Mucosa of descending colon (tissue), 3 donors: ENCODE measurements around the gene SYT9. TPM values are rescaled to one million over a fixed set of nuclear protein-coding genes. Genes with fewer than 3 reads are reported as not detected.

Experiments
- ATAC-seq: fragments of 200-7000 bp; cut with Tn5 transposase; one replicate; pipeline ENCODE4 v1.9.1; 2020; ENCODE audit warnings: mild to moderate bottlenecking, moderate library complexity
- DNase-seq, 3 donors: peaks; one replicate each; pipeline ENCODE4 v3.0.0-alpha.2; 2020
- H3K36me3 ChIP-seq: fragments of 200-600 bp; one replicate; pipeline ENCODE4 v1.8.0; 2021; ENCODE audit warnings: low read depth, mild to moderate bottlenecking
- H3K4me1 ChIP-seq: fragments of 200-600 bp; one replicate; pipeline ENCODE4 v1.8.0; 2021; ENCODE audit warnings: low read depth, mild to moderate bottlenecking
- H3K4me3 ChIP-seq: fragments of 200-600 bp; one replicate; pipeline ENCODE4 v1.8.0; 2021; ENCODE audit warnings: mild to moderate bottlenecking
- H3K9me3 ChIP-seq: fragments of 200-600 bp; one replicate; pipeline ENCODE4 v1.8.0; 2021; ENCODE audit warnings: mild to moderate bottlenecking
- intact Hi-C, 2 donors: fragments of 100-400 bp; cut with DNase I in 1 of 2; cut with micrococcal nuclease in 1 of 2; formaldehyde crosslinking; loops; one replicate each; pipeline versions ENCODE4 v1.11.0 to v1.11.1; 2022; cut with DNase I, micrococcal nuclease
- long read RNA-seq, 2 donors: library from polyadenylated mRNA; unstranded; transcript quantifications; one replicate each; pipeline ENCODE4 v2.0.0, GENCODE V29; 2019 to 2021
- total RNA-seq, 3 donors: library from RNA; stranded (reverse); fragmentation: NEBNext Ultra II Directional in 2 of 3; extraction: Animal tissue kit (Norgen Biotek cat#: 25700) in 2 of 3; gene quantifications; one replicate each; pipeline versions ENCODE4 v1.2.1 to v1.2.4, GENCODE V29; 2021 to 2023
- TF ChIP-seq, protein P1 (sequence below): fragments of 200-600 bp; IDR thresholded peaks from one replicate; pipeline ENCODE4 v1.8.0; 2022; ENCODE audit warnings: antibody characterized with exemption, mild to moderate bottlenecking
- donor health status: DM: no; HTN: no; CAD: no; lungs with moderate emphysema.
- donor health status: DM: no; HTN: no; CAD: no.
- donor health status: DM: no; HTN: yes; CAD: no.

Gene SYT9, protein sequence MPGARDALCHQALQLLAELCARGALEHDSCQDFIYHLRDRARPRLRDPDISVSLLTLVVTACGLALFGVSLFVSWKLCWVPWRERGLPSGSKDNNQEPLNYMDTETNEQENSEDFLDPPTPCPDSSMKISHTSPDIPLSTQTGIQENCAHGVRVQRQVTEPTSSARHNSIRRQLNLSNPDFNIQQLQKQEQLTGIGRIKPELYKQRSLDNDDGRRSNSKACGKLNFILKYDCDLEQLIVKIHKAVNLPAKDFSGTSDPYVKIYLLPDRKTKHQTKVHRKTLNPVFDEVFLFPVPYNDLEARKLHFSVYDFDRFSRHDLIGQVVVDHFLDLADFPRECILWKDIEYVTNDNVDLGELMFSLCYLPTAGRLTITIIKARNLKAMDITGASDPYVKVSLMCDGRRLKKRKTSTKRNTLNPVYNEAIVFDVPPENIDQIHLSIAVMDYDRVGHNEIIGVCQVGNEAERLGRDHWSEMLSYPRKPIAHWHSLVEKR
- under 1 TPM; 0.12 to 0.57 (median 0.14) TPM for total RNA-seq
- long read RNA-seq, donor 1, partial matches to known transcripts, result 0 of 1 reads
- long read RNA-seq, donor 1, other reads (novel, unspliced or antisense), result 0 of 1 reads
- long read RNA-seq, donor 2, result 0 reads

DNA sequence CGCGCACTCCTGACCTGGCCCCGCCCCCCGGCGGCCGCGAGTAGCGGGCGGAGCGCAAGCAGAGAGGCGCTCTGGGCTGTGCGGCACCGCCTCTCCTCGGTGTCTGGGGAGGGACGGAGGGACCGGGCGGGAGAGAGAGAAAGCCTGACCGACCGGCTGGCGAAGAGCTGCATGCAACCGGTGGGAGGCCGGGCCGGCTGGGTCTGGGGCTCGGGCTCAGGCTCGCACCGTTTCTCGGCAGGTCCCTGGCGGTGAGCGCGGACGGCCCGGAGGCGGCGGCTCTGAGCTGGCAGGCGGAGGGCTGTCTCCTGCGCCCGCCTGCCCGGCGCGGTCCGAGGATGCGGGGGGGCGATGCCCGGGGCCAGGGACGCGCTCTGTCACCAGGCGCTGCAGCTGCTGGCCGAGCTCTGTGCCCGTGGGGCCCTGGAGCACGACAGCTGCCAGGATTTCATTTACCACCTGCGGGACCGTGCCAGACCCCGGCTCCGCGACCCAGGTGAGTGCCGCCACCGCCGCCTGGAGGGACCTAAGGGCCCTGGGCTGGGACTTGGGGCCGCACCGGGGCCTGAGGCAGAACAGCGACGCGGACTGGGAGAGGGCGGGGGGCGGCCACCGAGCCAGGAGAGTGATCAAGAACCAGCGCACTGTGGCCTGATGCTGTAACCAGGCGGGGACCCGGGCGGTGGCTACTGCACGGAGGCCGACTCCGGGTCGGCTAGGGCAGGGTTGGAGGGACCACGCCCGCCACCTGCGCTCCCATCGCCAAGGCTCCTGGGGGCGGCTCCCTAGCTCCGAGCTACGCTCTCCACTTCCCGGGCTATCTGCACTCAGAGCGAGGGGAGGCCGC, at the start of gene SYT9:
SYT9 (plus strand) TSS at position 69 of the 847 bp plus-strand sequence; CDS start at position 352, 283 bp downstream.
- Histone ChIP-seq H3K4me3 (no peak within 1 kb of the TSS), H3K9me3 (no peaks in the 10 kb centered on the region), H3K4me1 (peaks cover 9% of the 10 kb centered on the region), H3K36me3 (no peaks in the 10 kb centered on the region)
- DNase-seq (peak; percentile 43 to 57 (median 45)), ATAC-seq (peak; percentile 83)
- intact Hi-C loops, result no loop called here
- TF ChIP-seq, protein P1, sequence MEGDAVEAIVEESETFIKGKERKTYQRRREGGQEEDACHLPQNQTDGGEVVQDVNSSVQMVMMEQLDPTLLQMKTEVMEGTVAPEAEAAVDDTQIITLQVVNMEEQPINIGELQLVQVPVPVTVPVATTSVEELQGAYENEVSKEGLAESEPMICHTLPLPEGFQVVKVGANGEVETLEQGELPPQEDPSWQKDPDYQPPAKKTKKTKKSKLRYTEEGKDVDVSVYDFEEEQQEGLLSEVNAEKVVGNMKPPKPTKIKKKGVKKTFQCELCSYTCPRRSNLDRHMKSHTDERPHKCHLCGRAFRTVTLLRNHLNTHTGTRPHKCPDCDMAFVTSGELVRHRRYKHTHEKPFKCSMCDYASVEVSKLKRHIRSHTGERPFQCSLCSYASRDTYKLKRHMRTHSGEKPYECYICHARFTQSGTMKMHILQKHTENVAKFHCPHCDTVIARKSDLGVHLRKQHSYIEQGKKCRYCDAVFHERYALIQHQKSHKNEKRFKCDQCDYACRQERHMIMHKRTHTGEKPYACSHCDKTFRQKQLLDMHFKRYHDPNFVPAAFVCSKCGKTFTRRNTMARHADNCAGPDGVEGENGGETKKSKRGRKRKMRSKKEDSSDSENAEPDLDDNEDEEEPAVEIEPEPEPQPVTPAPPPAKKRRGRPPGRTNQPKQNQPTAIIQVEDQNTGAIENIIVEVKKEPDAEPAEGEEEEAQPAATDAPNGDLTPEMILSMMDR, result no peak

- H3K4me1 ChIP-seq, result no peaks in the 10 kb centered on the region
- TF ChIP-seq, protein P1, result no peak
- no peak overlapping the region for H3K4me3 ChIP-seq
- no peaks in the 10 kb centered on the region for H3K9me3 ChIP-seq
- ATAC-seq, result no peak
- no peak for DNase-seq
- intact Hi-C loops, result no loop called here
- no peaks in the 10 kb centered on the region for H3K36me3 ChIP-seq
Measured at GRCh38 chr11:7202412-7202811, 49.3 kb upstream of the SYT9 start.

GRCh38 chr11:7204778-7205177, 46.9 kb upstream of the SYT9 start:
- H3K4me1 ChIP-seq, result no peaks in the 10 kb centered on the region
- no peaks in the 10 kb centered on the region for H3K36me3 ChIP-seq
- no peak overlapping the region for H3K4me3 ChIP-seq
- TF ChIP-seq, protein P1, result no peak
- no peak for ATAC-seq
- intact Hi-C loops, result no loop called here
- no peak for DNase-seq
- H3K9me3 ChIP-seq, result no peaks in the 10 kb centered on the region

DNA sequence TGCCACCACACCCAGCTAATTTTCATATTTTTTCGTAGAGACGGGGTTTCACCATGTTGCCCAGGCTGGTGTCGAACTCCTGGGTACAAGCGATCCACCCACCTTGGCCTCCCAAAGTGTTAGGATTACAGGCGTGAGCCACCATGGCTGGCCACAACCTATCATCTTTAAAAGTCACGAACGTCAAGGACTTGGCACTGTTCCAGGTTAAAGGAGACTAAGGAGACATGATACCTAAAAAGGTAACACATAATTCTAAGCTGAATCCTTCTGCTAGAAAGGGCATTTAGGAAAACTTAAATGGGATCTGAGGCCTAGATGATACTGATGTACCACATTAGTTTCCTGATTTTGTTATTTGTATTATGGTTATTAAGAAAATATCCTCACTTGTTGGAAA, 43.3 kb upstream of the SYT9 start:
- intact Hi-C loops, result no loop called here
- Histone ChIP-seq H3K36me3 (no peaks in the 10 kb centered on the region), H3K9me3 (no peaks in the 10 kb centered on the region), H3K4me3 (no peak overlapping the region), H3K4me1 (no peaks in the 10 kb centered on the region)
- ATAC-seq (no peak), DNase-seq (no peak)
- TF ChIP-seq, protein P1, result no peak

GRCh38 chr11:7219491-7219890, 32.2 kb upstream of the SYT9 start:
- Histone ChIP-seq H3K36me3 (no peaks in the 10 kb centered on the region), H3K9me3 (no peaks in the 10 kb centered on the region), H3K4me3 (no peak overlapping the region), H3K4me1 (no peaks in the 10 kb centered on the region)
- ATAC-seq (no peak), DNase-seq (no peak)
- TF ChIP-seq, protein P1, result no peak
- intact Hi-C loops, result no loop called here
